Ectodermal cell (in vitro differentiated cells): Measurements from ENCODE around the gene MAP1LC3B.

ENCODE experiments used
- H3K27ac ChIP-seq: 2 replicates; pipeline ENCODE4 v1.7.0; 2013; ENCODE audit warnings: mild to moderate bottlenecking, low read depth, low read length; ENCODE audit not compliant: insufficient read depth, poor library complexity, severe bottlenecking
- H3K27me3 ChIP-seq: 2 replicates; pipeline ENCODE4 v1.7.0; 2013; ENCODE audit warnings: mild to moderate bottlenecking, low read length; ENCODE audit not compliant: insufficient read depth, control insufficient read depth, poor library complexity, severe bottlenecking
- H3K36me3 ChIP-seq: one replicate; pipeline ENCODE4 v1.7.0; 2013; ENCODE audit warnings: low read length; ENCODE audit not compliant: control insufficient read depth, insufficient read depth
- H3K4me1 ChIP-seq: one replicate; pipeline ENCODE4 v1.7.0; 2013; ENCODE audit warnings: low read length; ENCODE audit not compliant: control insufficient read depth, insufficient read depth
- H3K4me3 ChIP-seq: 2 replicates; pipeline ENCODE4 v1.7.0; 2013; ENCODE audit warnings: low read depth, low read length, control low read depth; ENCODE audit not compliant: insufficient read depth
- H3K9me3 ChIP-seq: 2 replicates; pipeline ENCODE4 v1.7.0; 2013; ENCODE audit warnings: mild to moderate bottlenecking, low read length, moderate library complexity; ENCODE audit not compliant: control insufficient read depth
- whole genome bisulfite sequencing, 2 experiments: methylation state at CpG; one replicate each; pipeline ENCODE4 v1.1.7; 2013; ENCODE audit warnings: missing lambda C conversion rate in 2 of 2; 5-methylcytosine and 5-hydroxymethylcytosine counted together

MAP1LC3B gene

GRCh38 chr16:87426423-87427215 lies 34.5 kb downstream of the MAP1LC3B start:
- no peak overlapping the region for H3K4me3 ChIP-seq
- peaks cover 6% of the 10 kb centered on the region for H3K36me3 ChIP-seq
- 73 to 76% methylated on average over 18 of the region's 18 CpGs for WGBS, 2 experiments

GRCh38 chr16:87431926-87432325 lies 39.8 kb downstream of the MAP1LC3B start:
- Histone ChIP-seq H3K4me3 (no peak overlapping the region), H3K27ac (no peak overlapping the region), H3K4me1 (peaks cover 4% of the 10 kb centered on the region), H3K27me3 (no peaks in the 10 kb centered on the region), H3K36me3 (no peaks in the 10 kb centered on the region), H3K9me3 (no peaks in the 10 kb centered on the region)
- WGBS, 2 experiments, result 92 to 97% methylated on average over 7 of the region's 7 CpGs

More at GRCh38 chr16:87426423-87427215, 34.5 kb downstream of the MAP1LC3B start:
- Histone ChIP-seq H3K9me3 (no peaks in the 10 kb centered on the region), H3K27ac (no peak overlapping the region), H3K27me3 (no peaks in the 10 kb centered on the region), H3K4me1 (peaks cover 20% of the 10 kb centered on the region)

- 94 to 95% methylated on average over 15 of the region's 15 CpGs for WGBS, 2 experiments
- no peak overlapping the region for H3K27ac ChIP-seq
These were observed 40.3 kb downstream of the MAP1LC3B start for GRCh38 chr16:87432330-87432915.

GRCh38 chr16:87434146-87434667 lies 42.1 kb downstream of the MAP1LC3B start:
- H3K36me3 ChIP-seq, result no peaks in the 10 kb centered on the region
- no peaks in the 10 kb centered on the region for H3K4me1 ChIP-seq
- no peak overlapping the region for H3K27ac ChIP-seq
- H3K27me3 ChIP-seq, result no peaks in the 10 kb centered on the region
- WGBS, 2 experiments, result 93 to 97% methylated on average over 22 of the region's 22 CpGs
- no peaks in the 10 kb centered on the region for H3K9me3 ChIP-seq
- no peak overlapping the region for H3K4me3 ChIP-seq

More at GRCh38 chr16:87432330-87432915, 40.3 kb downstream of the MAP1LC3B start:
- Histone ChIP-seq H3K4me3 (no peak overlapping the region), H3K9me3 (no peaks in the 10 kb centered on the region), H3K4me1 (no peaks in the 10 kb centered on the region), H3K27me3 (no peaks in the 10 kb centered on the region), H3K36me3 (no peaks in the 10 kb centered on the region)

- H3K9me3 ChIP-seq, result no peaks in the 10 kb centered on the region
- WGBS, 2 experiments, result 95 to 97% methylated on average over 23 of the region's 23 CpGs
- no peak overlapping the region for H3K27ac ChIP-seq
- no peaks in the 10 kb centered on the region for H3K27me3 ChIP-seq
- no peaks in the 10 kb centered on the region for H3K4me1 ChIP-seq
- no peaks in the 10 kb centered on the region for H3K36me3 ChIP-seq
- no peak overlapping the region for H3K4me3 ChIP-seq
These were observed 43.5 kb downstream of the MAP1LC3B start for GRCh38 chr16:87435372-87436224.

- Histone ChIP-seq H3K9me3 (no peaks in the 10 kb centered on the region), H3K4me3 (no peak overlapping the region), H3K4me1 (no peaks in the 10 kb centered on the region), H3K27me3 (no peaks in the 10 kb centered on the region), H3K27ac (no peak overlapping the region), H3K36me3 (no peaks in the 10 kb centered on the region)
- 83% methylated on average over 29 of the region's 29 CpGs for WGBS, 2 experiments
These were observed 44.4 kb downstream of the MAP1LC3B start for GRCh38 chr16:87436225-87437172.

GRCh38 chr16:87437327-87437726 lies 45.2 kb downstream of the MAP1LC3B start:
- no peaks in the 10 kb centered on the region for H3K27me3 ChIP-seq
- 95 to 97% methylated on average over 14 of the region's 14 CpGs for WGBS, 2 experiments
- H3K36me3 ChIP-seq, result no peaks in the 10 kb centered on the region
- no peak overlapping the region for H3K4me3 ChIP-seq
- H3K4me1 ChIP-seq, result no peaks in the 10 kb centered on the region
- no peaks in the 10 kb centered on the region for H3K9me3 ChIP-seq
- no peak overlapping the region for H3K27ac ChIP-seq

- WGBS, 2 experiments, result 96% methylated on average over 17 of the region's 17 CpGs
- no peak overlapping the region for H3K27ac ChIP-seq
- H3K36me3 ChIP-seq, result no peaks in the 10 kb centered on the region
These were observed 45.9 kb downstream of the MAP1LC3B start for GRCh38 chr16:87437911-87438610.

GRCh38 chr16:87438611-87438985 lies 46.5 kb downstream of the MAP1LC3B start:
- Histone ChIP-seq H3K9me3 (no peaks in the 10 kb centered on the region), H3K27ac (no peak overlapping the region), H3K4me1 (no peaks in the 10 kb centered on the region), H3K27me3 (no peaks in the 10 kb centered on the region), H3K4me3 (no peak overlapping the region), H3K36me3 (no peaks in the 10 kb centered on the region)
- WGBS, 2 experiments, result 83 to 84% methylated on average over 8 to 9 of the region's 9 CpGs

More at GRCh38 chr16:87437911-87438610, 45.9 kb downstream of the MAP1LC3B start:
- Histone ChIP-seq H3K4me3 (no peak overlapping the region), H3K27me3 (no peaks in the 10 kb centered on the region), H3K9me3 (no peaks in the 10 kb centered on the region), H3K4me1 (no peaks in the 10 kb centered on the region)
